GM23248 (cell line): ENCODE measurements around the gene ARL6IP4.

ENCODE experiments used
- EZH2 ChIP-seq: fragments of 200-600 bp; sonication (generic); IDR thresholded peaks from 2 replicates; pipeline ENCODE4 v1.6.1; 2018; ENCODE audit warnings: antibody characterized with exemption, mild to moderate bottlenecking; ENCODE audit not compliant: insufficient read depth, poor library complexity, severe bottlenecking
- EZH2phosphoT487 ChIP-seq: fragments of 200-600 bp; sonication (generic); IDR thresholded peaks from 2 replicates; pipeline ENCODE4 v1.6.1; 2018; ENCODE audit warnings: antibody characterized with exemption, moderate library complexity, mild to moderate bottlenecking, low read depth; ENCODE audit not compliant: insufficient read depth

DNA sequence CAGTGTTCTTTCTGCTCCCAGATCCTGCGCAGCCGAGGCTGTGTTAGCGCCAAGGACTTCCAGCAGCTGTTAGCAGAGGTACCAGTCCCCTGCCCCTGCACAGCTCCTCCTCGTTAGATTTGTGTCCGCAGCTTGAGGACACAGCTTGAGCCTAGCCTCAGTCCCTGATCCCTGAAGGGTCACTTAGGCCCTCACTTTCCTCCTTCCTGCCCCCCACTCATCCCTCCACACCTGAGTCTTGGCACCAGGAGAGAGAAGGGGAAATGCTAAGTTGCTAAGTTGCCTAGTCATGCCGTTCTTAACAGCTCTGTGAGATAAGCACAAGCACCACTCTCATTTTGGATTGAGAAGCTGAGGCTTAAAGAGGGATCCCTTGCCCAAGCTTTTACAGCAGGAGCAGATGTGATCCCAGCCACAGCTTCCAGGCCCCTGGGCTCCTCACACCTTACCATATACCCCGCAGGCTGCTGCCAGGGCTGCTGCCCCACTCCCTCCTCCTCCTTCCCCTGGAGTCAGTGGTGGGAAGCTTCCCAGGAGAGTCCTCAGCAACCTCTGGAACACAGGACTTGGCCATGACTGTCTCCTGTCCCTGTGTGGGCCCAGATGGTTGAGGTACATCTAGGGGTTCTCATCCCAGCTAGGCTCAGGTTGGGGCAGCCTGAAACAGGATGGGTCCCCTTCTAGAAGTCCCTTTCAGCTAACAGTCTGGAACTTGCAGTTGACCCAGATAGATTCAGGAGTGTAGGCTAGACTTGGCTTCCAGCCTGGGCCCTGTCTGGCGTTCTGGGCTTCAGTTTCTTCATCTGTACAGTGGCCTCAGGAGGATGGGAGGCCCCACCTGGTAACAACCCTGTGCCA, 4.5 kb upstream of the ARL6IP4 start:
- TF ChIP-seq EZH2phosphoT487 (no peak), EZH2 (no peak)
